ENCODE measurements around the gene CHST11. TPM values are rescaled to one million over a fixed set of nuclear protein-coding genes. Genes with fewer than 3 reads are reported as not detected.

The CHST11 gene
- total RNA-seq, 1 experiment from 2014 or later: 3.8 TPM

GRCh38 chr12:104480826-104481440 is 24.2 kb downstream of the CHST11 start:
- DNase-seq (ENCODE audit: low spot score): no peak

- no peak for DNase-seq (ENCODE audit: low spot score)
Measured at GRCh38 chr12:104482113-104482512, 25.4 kb downstream of the CHST11 start.

- DNase-seq (ENCODE audit: low spot score): no peak
Measured at GRCh38 chr12:104482748-104483147, 26.0 kb downstream of the CHST11 start.

GRCh38 chr12:104484079-104484478 is 27.3 kb downstream of the CHST11 start:
- DNase-seq (ENCODE audit: low spot score): no peak

- DNase-seq (ENCODE audit: low spot score): no peak
Measured at GRCh38 chr12:104485651-104486362, 29.1 kb downstream of the CHST11 start.

GRCh38 chr12:104486363-104486750 is 29.6 kb downstream of the CHST11 start:
- no peak for DNase-seq (ENCODE audit: low spot score)

GRCh38 chr12:104486943-104487819 is 30.4 kb downstream of the CHST11 start:
- no peak for DNase-seq (ENCODE audit: low spot score)

- DNase-seq (ENCODE audit: low spot score): no peak
Measured at GRCh38 chr12:104488374-104488773, 31.6 kb downstream of the CHST11 start.

GRCh38 chr12:104490186-104490585 is 33.4 kb downstream of the CHST11 start:
- DNase-seq (ENCODE audit: low spot score): no peak

GRCh38 chr12:104490850-104491249 is 34.1 kb downstream of the CHST11 start:
- DNase-seq (ENCODE audit: low spot score): no peak

- DNase-seq (ENCODE audit: low spot score): no peak
Measured at GRCh38 chr12:104493496-104493895, 36.7 kb downstream of the CHST11 start.

- no peak for DNase-seq (ENCODE audit: low spot score)
Measured at GRCh38 chr12:104494137-104494792, 37.5 kb downstream of the CHST11 start.

- no peak for DNase-seq (ENCODE audit: low spot score)
Measured at GRCh38 chr12:104494793-104495158, 38.0 kb downstream of the CHST11 start.

GRCh38 chr12:104495786-104496185 is 39.0 kb downstream of the CHST11 start:
- DNase-seq (ENCODE audit: low spot score): no peak

- no peak for DNase-seq (ENCODE audit: low spot score)
Measured at GRCh38 chr12:104496336-104496735, 39.6 kb downstream of the CHST11 start.

GRCh38 chr12:104498211-104498801 is 41.6 kb downstream of the CHST11 start:
- DNase-seq (ENCODE audit: low spot score): no peak

- no peak for DNase-seq (ENCODE audit: low spot score)
Measured at GRCh38 chr12:104499668-104500332, 43.1 kb downstream of the CHST11 start.

- no peak for DNase-seq (ENCODE audit: low spot score)
Measured at GRCh38 chr12:104501115-104501514, 44.4 kb downstream of the CHST11 start.

- no peak for DNase-seq (ENCODE audit: low spot score)
Measured at GRCh38 chr12:104501660-104502059, 44.9 kb downstream of the CHST11 start.

- no peak for DNase-seq (ENCODE audit: low spot score)
Measured at GRCh38 chr12:104502217-104502616, 45.5 kb downstream of the CHST11 start.

GRCh38 chr12:104502638-104503037 is 45.9 kb downstream of the CHST11 start:
- no peak for DNase-seq (ENCODE audit: low spot score)
